NT2/D1 (cell line): ENCODE measurements around the gene CLDN1.
A peak's percentile ranks its signal among the peaks of the same experiment; 100 is the strongest.

Experiments
- DNase-seq: peaks from one replicate; pipeline ENCODE4 v3.0.0-alpha.2; 2011; ENCODE audit warnings: low read depth, low spot score
- H3K27me3 ChIP-seq: 2 replicates; pipeline ENCODE4 v1.6.0; 2011; ENCODE audit warnings: mild to moderate bottlenecking; ENCODE audit not compliant: insufficient read length, insufficient read depth
- H3K36me3 ChIP-seq: 2 replicates; pipeline ENCODE4 v1.6.1; 2011; ENCODE audit warnings: mild to moderate bottlenecking, low read length, mixed read lengths; ENCODE audit not compliant: insufficient read depth, insufficient read length
- H3K4me1 ChIP-seq: 2 replicates; pipeline ENCODE4 v1.5.1; 2011; ENCODE audit not compliant: insufficient read depth, insufficient read length
- H3K4me3 ChIP-seq: 2 replicates; pipeline ENCODE4 v1.5.1; 2011; ENCODE audit warnings: low read depth; ENCODE audit not compliant: insufficient read length
- H3K9ac ChIP-seq: 2 replicates; pipeline ENCODE4 v1.6.0; 2011; ENCODE audit warnings: low read depth; ENCODE audit not compliant: insufficient read length
- H3K9me3 ChIP-seq: 2 replicates; pipeline ENCODE4 v1.5.1; 2011; ENCODE audit warnings: mild to moderate bottlenecking, low read length; ENCODE audit not compliant: insufficient read depth
- SUZ12 ChIP-seq: IDR thresholded peaks from 2 replicates; pipeline ENCODE4 v1.6.1; 2011; ENCODE audit not compliant: insufficient read length, insufficient read depth; ENCODE audit errors: extremely low read depth
- YY1 ChIP-seq: IDR thresholded peaks from 2 replicates; pipeline ENCODE4 v1.6.1; 2011; ENCODE audit not compliant: insufficient read length, insufficient read depth
- ZNF274 ChIP-seq: IDR thresholded peaks from 2 replicates; pipeline ENCODE4 v1.6.1; 2011; ENCODE audit warnings: mild to moderate bottlenecking, low read depth, low read length

Gene CLDN1

GRCh38 chr3:190321789-190322603 is at the start of gene CLDN1:
Gene CLDN1, minus strand, starts transcription at chr3:190322446. Its CDS starts 240 bp downstream, at chr3:190322206.
- H3K27me3 ChIP-seq, result peaks cover 53% of the 10 kb centered on the region
- H3K9me3 ChIP-seq, result no peaks in the 10 kb centered on the region
- H3K36me3 ChIP-seq, result no peaks in the 10 kb centered on the region
- H3K9ac ChIP-seq, result peak within 1 kb of the TSS; percentile 71
- H3K4me1 ChIP-seq, result no peaks in the 10 kb centered on the region
- peak; percentile 48 for TF ChIP-seq SUZ12
- TF ChIP-seq ZNF274, result no peak
- no peak for TF ChIP-seq YY1
- peak; percentile 81 for DNase-seq
- H3K4me3 ChIP-seq, result peak within 1 kb of the TSS; percentile 62

GRCh38 chr3:190371152-190371551 is 48.9 kb upstream of the CLDN1 start:
- H3K4me3 ChIP-seq, result no peak overlapping the region
- no peaks in the 10 kb centered on the region for H3K4me1 ChIP-seq
- no peaks in the 10 kb centered on the region for H3K27me3 ChIP-seq
- no peaks in the 10 kb centered on the region for H3K9me3 ChIP-seq
- no peaks in the 10 kb centered on the region for H3K36me3 ChIP-seq
- no peak overlapping the region for H3K9ac ChIP-seq
- no peak for TF ChIP-seq ZNF274
- TF ChIP-seq YY1, result no peak
- no peak for TF ChIP-seq SUZ12
- no peak for DNase-seq

GRCh38 chr3:190370369-190370768 is 48.1 kb upstream of the CLDN1 start:
- Histone ChIP-seq H3K4me3 (no peak overlapping the region), H3K4me1 (no peaks in the 10 kb centered on the region), H3K9ac (no peak overlapping the region), H3K27me3 (no peaks in the 10 kb centered on the region), H3K36me3 (no peaks in the 10 kb centered on the region), H3K9me3 (no peaks in the 10 kb centered on the region)
- TF ChIP-seq YY1 (no peak), ZNF274 (no peak), SUZ12 (no peak)
- no peak for DNase-seq

- Histone ChIP-seq H3K9me3 (no peaks in the 10 kb centered on the region), H3K4me3 (no peak overlapping the region), H3K36me3 (no peaks in the 10 kb centered on the region), H3K9ac (no peak overlapping the region), H3K4me1 (no peaks in the 10 kb centered on the region), H3K27me3 (no peaks in the 10 kb centered on the region)
- no peak for DNase-seq
- TF ChIP-seq SUZ12 (no peak), ZNF274 (no peak), YY1 (no peak)
These were observed 47.5 kb upstream of the CLDN1 start for GRCh38 chr3:190369668-190370295.

- H3K4me1 ChIP-seq, result no peaks in the 10 kb centered on the region
- no peaks in the 10 kb centered on the region for H3K27me3 ChIP-seq
- DNase-seq, result no peak
- no peak overlapping the region for H3K4me3 ChIP-seq
- no peak for TF ChIP-seq SUZ12
- TF ChIP-seq ZNF274, result no peak
- no peak for TF ChIP-seq YY1
- no peaks in the 10 kb centered on the region for H3K9me3 ChIP-seq
- no peak overlapping the region for H3K9ac ChIP-seq
- no peaks in the 10 kb centered on the region for H3K36me3 ChIP-seq
These were observed 46.6 kb upstream of the CLDN1 start for GRCh38 chr3:190368881-190369280.

- H3K27me3 ChIP-seq, result no peaks in the 10 kb centered on the region
- TF ChIP-seq SUZ12 (no peak), ZNF274 (no peak), YY1 (no peak)
- H3K9ac ChIP-seq, result no peak overlapping the region
- no peaks in the 10 kb centered on the region for H3K36me3 ChIP-seq
- no peak for DNase-seq
- H3K4me3 ChIP-seq, result no peak overlapping the region
- H3K9me3 ChIP-seq, result no peaks in the 10 kb centered on the region
- no peaks in the 10 kb centered on the region for H3K4me1 ChIP-seq
These were observed 43.9 kb upstream of the CLDN1 start for GRCh38 chr3:190366133-190366532.

GRCh38 chr3:190362258-190362657 is 40.0 kb upstream of the CLDN1 start:
- no peak for DNase-seq
- Histone ChIP-seq H3K27me3 (no peaks in the 10 kb centered on the region), H3K36me3 (no peaks in the 10 kb centered on the region), H3K4me3 (no peak overlapping the region), H3K4me1 (no peaks in the 10 kb centered on the region), H3K9me3 (no peaks in the 10 kb centered on the region), H3K9ac (no peak overlapping the region)
- no peak for TF ChIP-seq SUZ12
- TF ChIP-seq YY1, result no peak
- TF ChIP-seq ZNF274, result no peak
